GM19035 (cell line): ENCODE results near the gene WTIP.

ENCODE experiments used
- ATAC-seq: cut with Tn5 transposase; IDR thresholded peaks from one replicate; pipeline ENCODE4 v1.9.1; 2021; ENCODE audit not compliant: unreplicated experiment

WTIP gene

DNA sequence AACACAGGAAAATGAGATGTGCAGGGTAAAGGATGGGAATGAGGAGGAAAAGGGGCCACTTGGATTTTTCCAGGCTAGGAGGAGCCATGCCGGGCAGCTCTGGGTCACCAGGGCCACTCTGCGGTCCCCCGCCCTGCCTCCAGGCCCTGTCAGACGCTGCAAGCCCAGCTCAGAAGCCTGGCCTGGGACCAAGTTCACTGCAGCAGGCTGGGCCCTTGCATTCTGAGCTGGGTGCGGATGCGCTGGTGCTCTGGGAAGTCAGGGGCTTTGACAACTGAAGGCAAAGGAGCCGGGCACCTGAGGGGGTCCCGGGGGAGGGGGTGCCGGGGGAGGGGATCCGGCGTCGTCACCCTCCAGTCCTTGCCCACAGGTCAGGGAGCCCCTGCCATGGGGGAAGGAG, 77.5 kb downstream of the WTIP start:
- no peak for ATAC-seq

DNA sequence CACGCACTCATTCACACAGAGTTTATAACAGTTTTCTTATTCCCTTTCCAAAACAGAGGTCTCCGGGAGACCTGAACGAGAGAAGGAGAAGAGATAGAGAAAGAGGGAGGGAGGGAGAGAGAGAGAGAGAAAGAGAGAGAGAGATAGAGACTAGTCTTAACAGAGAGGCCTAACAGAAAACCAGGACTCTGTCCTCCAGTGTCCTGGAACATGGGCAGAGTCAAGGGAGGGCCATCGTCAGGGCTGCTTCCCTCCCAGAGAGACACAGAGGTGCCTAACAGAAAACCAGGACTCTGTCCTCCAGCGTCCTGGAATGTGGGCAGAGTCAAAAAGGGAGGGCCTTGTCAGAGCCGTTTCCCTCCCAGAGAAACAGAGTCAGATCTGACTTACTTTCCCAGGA, 78.7 kb downstream of the WTIP start:
- ATAC-seq = no peak
